HEK293T (cell line): Measurements from ENCODE around the gene ATP6V0C.
"Not testable (repeated sequence)": the region's sequence is repeated elsewhere in the genome, so short reads cannot be mapped to it uniquely, and the experiment has no call there.

Experiments
- CTCF ChIA-PET: fragments of 350-600 bp; formaldehyde crosslinking; extraction: SDS; loops from one replicate; lab custom pipeline; 2021; ENCODE audit warnings: antibody characterized with exemption, inconsistent platforms; lab: Yijun Ruan, JAX
- POLR2A ChIA-PET: fragments of 350-600 bp; formaldehyde crosslinking; extraction: SDS; loops from one replicate; lab custom pipeline; 2020; ENCODE audit warnings: antibody characterized with exemption, inconsistent platforms; lab: Yijun Ruan, JAX
- DNase-seq: peaks from one replicate; pipeline ENCODE4 v3.0.0; 2012; ENCODE audit warnings: mixed read lengths; ENCODE audit errors: extremely low spot score
- ZNF384 ChIP-seq: fragments of 450-650 bp; IDR thresholded peaks from 2 replicates; pipeline ENCODE4 v1.6.1; 2016

ATP6V0C gene

GRCh38 chr16:2551420-2551889, 37.7 kb downstream of the ATP6V0C start:
- DNase-seq, POLR2A ChIA-PET: not testable (repeated sequence)
- peak; percentile 97 for TF ChIP-seq ZNF384
- CTCF ChIA-PET, result interaction anchor here (0.6 kb wide), 1 partner anchor 145 kb away, joined by 4 read pairs; no protein-coding TSS in a partner anchor

- POLR2A ChIA-PET, result not testable (repeated sequence)
Observed at GRCh38 chr16:2554709-2555425, 41.1 kb downstream of the ATP6V0C start.

GRCh38 chr16:2557150-2557549, 43.4 kb downstream of the ATP6V0C start:
- CTCF ChIA-PET, POLR2A ChIA-PET, DNase-seq: not testable (repeated sequence)

More at GRCh38 chr16:2554709-2555425, 41.1 kb downstream of the ATP6V0C start:
- DNase-seq, CTCF ChIA-PET: not testable (repeated sequence)

GRCh38 chr16:2560131-2560797, 46.5 kb downstream of the ATP6V0C start:
- CTCF ChIA-PET, DNase-seq, POLR2A ChIA-PET: not testable (repeated sequence)

- CTCF ChIA-PET, POLR2A ChIA-PET, DNase-seq: not testable (repeated sequence)
Observed at GRCh38 chr16:2560798-2561133, 47.0 kb downstream of the ATP6V0C start.

GRCh38 chr16:2567506-2567905, 53.8 kb downstream of the ATP6V0C start:
- CTCF ChIA-PET, DNase-seq, POLR2A ChIA-PET: not testable (repeated sequence)

GRCh38 chr16:2568573-2568972, 54.8 kb downstream of the ATP6V0C start:
- CTCF ChIA-PET, DNase-seq, POLR2A ChIA-PET: not testable (repeated sequence)
